GM21529 (cell line): ENCODE data around the gene STPG4.

ENCODE experiments used
- ATAC-seq: cut with Tn5 transposase; IDR thresholded peaks from one replicate; pipeline ENCODE4 v1.9.1; 2021; ENCODE audit not compliant: unreplicated experiment

Gene STPG4

GRCh38 chr2:47056868-47057686 lies 98.0 kb downstream of the STPG4 start:
- peak; percentile 52 for ATAC-seq

GRCh38 chr2:47056374-47056773 lies 98.7 kb downstream of the STPG4 start:
- no peak for ATAC-seq

- no peak for ATAC-seq
Observed at GRCh38 chr2:47054868-47055267, 100.2 kb downstream of the STPG4 start.

- ATAC-seq, result no peak
Observed at GRCh38 chr2:47054036-47054555, 101.0 kb downstream of the STPG4 start.

- ATAC-seq, result no peak
Observed at GRCh38 chr2:47052847-47053246, 102.3 kb downstream of the STPG4 start.

GRCh38 chr2:47051562-47051961 lies 103.5 kb downstream of the STPG4 start:
- ATAC-seq, result no peak

GRCh38 chr2:47050762-47051161 lies 104.3 kb downstream of the STPG4 start:
- ATAC-seq, result no peak

GRCh38 chr2:47050021-47050760 lies 104.9 kb downstream of the STPG4 start:
- no peak for ATAC-seq

- ATAC-seq, result no peak
Observed at GRCh38 chr2:47049502-47049901, 105.6 kb downstream of the STPG4 start.

- ATAC-seq, result no peak
Observed at GRCh38 chr2:47048801-47049480, 106.2 kb downstream of the STPG4 start.

- ATAC-seq, result no peak
Observed at GRCh38 chr2:47046271-47046670, 108.8 kb downstream of the STPG4 start.

- ATAC-seq, result no peak
Observed at GRCh38 chr2:47043891-47044239, 111.2 kb downstream of the STPG4 start.

GRCh38 chr2:47043142-47043890 lies 111.8 kb downstream of the STPG4 start:
- ATAC-seq, result no peak

- ATAC-seq, result no peak
Observed at GRCh38 chr2:47041891-47042684, 113.0 kb downstream of the STPG4 start.

- no peak for ATAC-seq
Observed at GRCh38 chr2:47041063-47041462, 114.0 kb downstream of the STPG4 start.

GRCh38 chr2:47040651-47041050 lies 114.5 kb downstream of the STPG4 start:
- no peak for ATAC-seq

- ATAC-seq, result no peak
Observed at GRCh38 chr2:47039913-47040562, 115.1 kb downstream of the STPG4 start.

GRCh38 chr2:47039489-47039870 lies 115.6 kb downstream of the STPG4 start:
- no peak for ATAC-seq

- peak; percentile 57 for ATAC-seq
Observed at GRCh38 chr2:47038656-47039488, 116.2 kb downstream of the STPG4 start.
